SU-DHL-6 (cell line): ENCODE results near the gene ALK.

Experiments used
- H2AFZ ChIP-seq: fragments of 200-600 bp; sonication (generic); 2 replicates; pipeline ENCODE4 v1.6.1; 2014; ENCODE audit warnings: low read depth, mild to moderate bottlenecking, moderate library complexity, mixed read lengths, antibody characterized with exemption, low read length; ENCODE audit not compliant: severe bottlenecking
- H3F3A ChIP-seq: fragments of 200-600 bp; shearing (Covaris generic); 2 replicates; pipeline ENCODE4 v1.6.0; 2016; ENCODE audit warnings: antibody characterized with exemption, mild to moderate bottlenecking; ENCODE audit not compliant: insufficient read depth
- H3K27ac ChIP-seq: fragments of 200-600 bp; sonication (generic); 2 replicates; pipeline ENCODE4 v1.5.1; 2016; ENCODE audit warnings: low read depth, mild to moderate bottlenecking, low read length, moderate library complexity, mixed read lengths
- H3K27me3 ChIP-seq: fragments of 200-600 bp; sonication (generic), shearing (Covaris generic); 2 replicates; pipeline ENCODE4 v1.6.0; 2014; ENCODE audit warnings: mild to moderate bottlenecking, low read length
- H3K36me3 ChIP-seq: fragments of 200-600 bp; sonication (generic); 2 replicates; pipeline ENCODE4 v1.6.1; 2014; ENCODE audit warnings: mild to moderate bottlenecking, low read length, mixed read lengths
- H3K4me2 ChIP-seq: fragments of 300-600, 200-600 bp; shearing (Covaris generic), sonication (generic); 2 replicates; pipeline ENCODE4 v1.6.0; 2014; ENCODE audit warnings: low read length, low read depth, mild to moderate bottlenecking; ENCODE audit not compliant: poor library complexity, severe bottlenecking
- H3K4me3 ChIP-seq: fragments of 200-600 bp; sonication (generic); 2 replicates; pipeline ENCODE4 v1.5.1; 2014; ENCODE audit warnings: antibody characterized with exemption, low read length, mild to moderate bottlenecking, mixed read lengths; ENCODE audit not compliant: insufficient read depth, poor library complexity, severe bottlenecking
- H3K79me2 ChIP-seq: fragments of 200-600 bp; sonication (generic); 2 replicates; pipeline ENCODE4 v1.6.1; 2014; ENCODE audit warnings: mild to moderate bottlenecking, low read length, moderate library complexity; ENCODE audit not compliant: insufficient read depth
- H3K9ac ChIP-seq: fragments of 200-600 bp; sonication (generic); 2 replicates; pipeline ENCODE4 v1.7.0; 2014; ENCODE audit warnings: mild to moderate bottlenecking, low read length
- H3K9me2 ChIP-seq: fragments of 200-600 bp; sonication (generic); replicated peaks from 2 replicates; pipeline ENCODE4 v1.6.1; 2014; ENCODE audit warnings: low read length; ENCODE audit not compliant: insufficient read depth
- H3K9me3 ChIP-seq: fragments of 200-600 bp; sonication (generic); 2 replicates; pipeline ENCODE4 v1.6.1; 2014; ENCODE audit warnings: low read length, mixed read lengths; ENCODE audit not compliant: insufficient read depth
- H4K20me1 ChIP-seq: fragments of 200-600 bp; sonication (generic); 2 replicates; pipeline ENCODE4 v1.6.1; 2014; ENCODE audit warnings: low read depth, mild to moderate bottlenecking, antibody characterized with exemption, low read length, moderate library complexity, mixed read lengths
- CTCF ChIP-seq: fragments of 200-600 bp; sonication (generic); IDR thresholded peaks from one replicate; pipeline ENCODE4 v1.5.1; 2017; ENCODE audit warnings: antibody characterized with exemption, mild to moderate bottlenecking, low read length, moderate library complexity; ENCODE audit not compliant: insufficient read depth, poor library complexity, severe bottlenecking
- EZH2phosphoT487 ChIP-seq: fragments of 200-600 bp; sonication (generic), shearing (Covaris generic); conservative IDR thresholded peaks from 2 replicates; pipeline ENCODE4 v1.6.1; 2018; ENCODE audit warnings: mild to moderate bottlenecking, antibody characterized with exemption, low read length, moderate library complexity, mixed read lengths

Gene ALK

GRCh38 chr2:29155578-29155977 lies 765.8 kb downstream of the ALK start:
- H3K36me3 ChIP-seq: no peaks in the 10 kb centered on the region

GRCh38 chr2:29154610-29155009 lies 766.8 kb downstream of the ALK start:
- Histone ChIP-seq H3K4me2 (no peak overlapping the region), H3K79me2 (no peaks in the 10 kb centered on the region), H2AFZ (no peak overlapping the region)

More at GRCh38 chr2:29155578-29155977, 765.8 kb downstream of the ALK start:
- H2AFZ ChIP-seq: no peak overlapping the region
- no peak overlapping the region for H3K9ac ChIP-seq
- H3K79me2 ChIP-seq: no peaks in the 10 kb centered on the region
- H3K27ac ChIP-seq: no peak overlapping the region
- no peaks in the 10 kb centered on the region for H3K9me2 ChIP-seq
- no peak overlapping the region for H3K4me3 ChIP-seq
- no peak overlapping the region for H3K4me2 ChIP-seq
- TF ChIP-seq CTCF (no peak), EZH2phosphoT487 (no peak)
- no peaks in the 10 kb centered on the region for H3K9me3 ChIP-seq
- H3F3A ChIP-seq: no peaks in the 10 kb centered on the region
- no peaks in the 10 kb centered on the region for H3K27me3 ChIP-seq
- H4K20me1 ChIP-seq: no peaks in the 10 kb centered on the region

GRCh38 chr2:29147963-29148362 lies 773.4 kb downstream of the ALK start:
- H3K27ac ChIP-seq: no peak overlapping the region
- no peaks in the 10 kb centered on the region for H3K36me3 ChIP-seq
- H3K9me3 ChIP-seq: no peaks in the 10 kb centered on the region
- no peaks in the 10 kb centered on the region for H3K27me3 ChIP-seq
- H3K4me3 ChIP-seq: no peak overlapping the region
- no peak overlapping the region for H3K4me2 ChIP-seq
- H3K9ac ChIP-seq: no peak overlapping the region
- H3F3A ChIP-seq: no peaks in the 10 kb centered on the region
- no peak for TF ChIP-seq EZH2phosphoT487
- no peak for TF ChIP-seq CTCF
- no peaks in the 10 kb centered on the region for H3K9me2 ChIP-seq
- H2AFZ ChIP-seq: no peak overlapping the region
- H4K20me1 ChIP-seq: no peaks in the 10 kb centered on the region
- H3K79me2 ChIP-seq: no peaks in the 10 kb centered on the region

More at GRCh38 chr2:29154610-29155009, 766.8 kb downstream of the ALK start:
- Histone ChIP-seq H3K27ac (no peak overlapping the region), H3K4me3 (no peak overlapping the region), H3K9ac (no peak overlapping the region), H3K36me3 (no peaks in the 10 kb centered on the region), H3K9me2 (no peaks in the 10 kb centered on the region), H4K20me1 (no peaks in the 10 kb centered on the region), H3K27me3 (no peaks in the 10 kb centered on the region), H3F3A (no peaks in the 10 kb centered on the region), H3K9me3 (no peaks in the 10 kb centered on the region)
- no peak for TF ChIP-seq CTCF
- no peak for TF ChIP-seq EZH2phosphoT487

GRCh38 chr2:29146197-29146596 lies 775.2 kb downstream of the ALK start:
- H3K4me3 ChIP-seq: no peak overlapping the region
- H3K9ac ChIP-seq: no peak overlapping the region
- H3K79me2 ChIP-seq: no peaks in the 10 kb centered on the region
- H3K27ac ChIP-seq: no peak overlapping the region
- H3K27me3 ChIP-seq: no peaks in the 10 kb centered on the region
- no peaks in the 10 kb centered on the region for H3K9me3 ChIP-seq
- no peak overlapping the region for H2AFZ ChIP-seq
- no peak overlapping the region for H3K4me2 ChIP-seq
- no peaks in the 10 kb centered on the region for H3K9me2 ChIP-seq
- no peaks in the 10 kb centered on the region for H3F3A ChIP-seq
- TF ChIP-seq CTCF (no peak), EZH2phosphoT487 (no peak)
- no peaks in the 10 kb centered on the region for H4K20me1 ChIP-seq
- H3K36me3 ChIP-seq: no peaks in the 10 kb centered on the region
